ENCODE measurements around the gene HELQ.
"Not testable (repeated sequence)": the region's sequence is repeated elsewhere in the genome, so short reads cannot be mapped to it uniquely, and the experiment has no call there.

Gene HELQ, protein sequence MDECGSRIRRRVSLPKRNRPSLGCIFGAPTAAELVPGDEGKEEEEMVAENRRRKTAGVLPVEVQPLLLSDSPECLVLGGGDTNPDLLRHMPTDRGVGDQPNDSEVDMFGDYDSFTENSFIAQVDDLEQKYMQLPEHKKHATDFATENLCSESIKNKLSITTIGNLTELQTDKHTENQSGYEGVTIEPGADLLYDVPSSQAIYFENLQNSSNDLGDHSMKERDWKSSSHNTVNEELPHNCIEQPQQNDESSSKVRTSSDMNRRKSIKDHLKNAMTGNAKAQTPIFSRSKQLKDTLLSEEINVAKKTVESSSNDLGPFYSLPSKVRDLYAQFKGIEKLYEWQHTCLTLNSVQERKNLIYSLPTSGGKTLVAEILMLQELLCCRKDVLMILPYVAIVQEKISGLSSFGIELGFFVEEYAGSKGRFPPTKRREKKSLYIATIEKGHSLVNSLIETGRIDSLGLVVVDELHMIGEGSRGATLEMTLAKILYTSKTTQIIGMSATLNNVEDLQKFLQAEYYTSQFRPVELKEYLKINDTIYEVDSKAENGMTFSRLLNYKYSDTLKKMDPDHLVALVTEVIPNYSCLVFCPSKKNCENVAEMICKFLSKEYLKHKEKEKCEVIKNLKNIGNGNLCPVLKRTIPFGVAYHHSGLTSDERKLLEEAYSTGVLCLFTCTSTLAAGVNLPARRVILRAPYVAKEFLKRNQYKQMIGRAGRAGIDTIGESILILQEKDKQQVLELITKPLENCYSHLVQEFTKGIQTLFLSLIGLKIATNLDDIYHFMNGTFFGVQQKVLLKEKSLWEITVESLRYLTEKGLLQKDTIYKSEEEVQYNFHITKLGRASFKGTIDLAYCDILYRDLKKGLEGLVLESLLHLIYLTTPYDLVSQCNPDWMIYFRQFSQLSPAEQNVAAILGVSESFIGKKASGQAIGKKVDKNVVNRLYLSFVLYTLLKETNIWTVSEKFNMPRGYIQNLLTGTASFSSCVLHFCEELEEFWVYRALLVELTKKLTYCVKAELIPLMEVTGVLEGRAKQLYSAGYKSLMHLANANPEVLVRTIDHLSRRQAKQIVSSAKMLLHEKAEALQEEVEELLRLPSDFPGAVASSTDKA

DNA sequence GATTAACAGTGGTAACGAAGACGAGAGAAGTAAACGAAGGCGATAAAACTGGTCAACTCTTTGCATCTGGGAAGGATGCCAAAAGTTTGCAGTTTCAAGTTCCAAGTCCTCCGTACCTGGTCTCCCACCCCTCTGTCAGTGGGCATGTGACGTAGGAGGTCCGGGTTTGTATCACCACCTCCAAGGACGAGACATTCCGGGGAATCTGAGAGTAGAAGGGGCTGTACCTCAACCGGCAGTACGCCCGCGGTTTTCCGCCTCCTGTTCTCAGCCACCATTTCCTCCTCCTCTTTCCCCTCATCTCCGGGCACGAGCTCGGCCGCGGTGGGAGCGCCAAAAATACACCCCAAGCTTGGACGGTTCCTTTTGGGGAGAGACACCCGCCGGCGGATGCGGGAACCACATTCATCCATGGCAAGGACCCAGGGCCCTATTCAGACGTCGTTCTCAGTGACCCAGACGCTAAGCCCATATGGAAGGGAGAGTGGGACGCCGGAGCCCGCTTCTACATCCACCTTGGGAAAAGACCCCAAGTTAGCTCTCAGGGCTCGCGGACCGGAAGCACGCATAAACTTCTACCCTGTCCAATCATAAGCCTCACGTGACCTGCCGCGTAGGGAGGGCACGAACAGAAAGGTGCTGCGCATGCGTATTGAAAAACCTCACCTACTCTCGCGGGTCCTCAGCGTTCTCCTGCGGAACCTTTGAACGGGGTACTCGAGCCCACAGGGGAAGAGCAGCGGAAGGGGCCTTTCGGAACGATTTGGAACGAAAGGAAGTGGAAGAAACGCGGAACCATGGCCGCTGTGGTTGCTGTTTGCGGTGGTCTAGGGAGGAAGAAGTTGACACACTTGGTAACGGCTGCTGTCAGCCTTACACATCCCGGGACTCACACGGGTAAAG is at the start of gene HELQ, which contains the start of gene MRPS18C:
TSS of gene HELQ (minus strand) at position 543 of the 903 bp plus-strand sequence. CDS start at position 413, 130 bp downstream.
TSS of gene MRPS18C (plus strand) at position 778 of the 903 bp plus-strand sequence. CDS start at position 798, 20 bp downstream.
- in situ Hi-C loops (cut with MboI; ENCODE audit: low sequenced_read_pairs) = no loop called here

DNA sequence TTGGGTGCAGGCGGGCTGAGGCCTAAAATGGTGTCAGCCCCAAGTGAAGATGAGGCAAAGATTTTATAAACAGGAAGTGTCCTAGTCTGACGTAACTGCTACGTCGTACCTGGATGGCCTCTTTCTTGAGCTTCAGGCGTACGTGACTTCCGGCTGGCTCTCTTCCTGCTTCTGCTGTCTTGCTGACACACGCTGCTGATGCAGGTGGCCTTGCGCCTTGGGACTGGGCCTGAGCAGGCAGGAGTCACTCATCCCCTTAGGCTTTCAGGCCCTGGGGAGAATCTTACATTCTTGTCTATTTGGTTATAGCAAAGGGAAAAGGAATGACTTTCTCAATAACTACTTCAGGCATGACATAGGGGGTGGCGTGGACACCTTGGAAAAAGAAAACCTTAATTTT is 49.4 kb upstream of the HELQ start:
- in situ Hi-C loops (cut with MboI; ENCODE audit: low sequenced_read_pairs) = no loop called here

- in situ Hi-C loops (cut with MboI; ENCODE audit: low sequenced_read_pairs) = no loop called here
Measured at GRCh38 chr4:83504503-83504902, 48.9 kb upstream of the HELQ start.

DNA sequence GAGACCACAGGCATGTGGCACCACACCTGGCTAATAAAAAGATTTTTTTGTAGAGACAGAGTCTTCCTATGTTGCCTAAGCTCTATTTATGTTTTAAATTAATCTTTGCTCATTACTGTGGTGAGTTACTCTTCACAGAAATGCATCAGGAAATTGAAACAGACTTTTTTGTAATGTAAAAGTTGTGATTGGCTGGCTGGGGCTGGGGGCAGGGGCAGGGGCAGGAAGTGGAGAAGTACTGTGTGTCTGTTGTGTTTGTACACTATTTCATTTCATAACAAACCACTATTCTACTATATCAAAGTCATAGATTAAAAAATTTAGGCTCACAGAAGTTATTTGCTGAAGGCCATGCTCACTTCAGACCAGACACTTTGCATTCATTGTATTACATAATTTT is 48.4 kb upstream of the HELQ start:
- in situ Hi-C loops (cut with MboI; ENCODE audit: low sequenced_read_pairs) = no loop called here

GRCh38 chr4:83501671-83502070 is 46.0 kb upstream of the HELQ start:
- in situ Hi-C loops (cut with MboI; ENCODE audit: low sequenced_read_pairs) = not testable (repeated sequence)

DNA sequence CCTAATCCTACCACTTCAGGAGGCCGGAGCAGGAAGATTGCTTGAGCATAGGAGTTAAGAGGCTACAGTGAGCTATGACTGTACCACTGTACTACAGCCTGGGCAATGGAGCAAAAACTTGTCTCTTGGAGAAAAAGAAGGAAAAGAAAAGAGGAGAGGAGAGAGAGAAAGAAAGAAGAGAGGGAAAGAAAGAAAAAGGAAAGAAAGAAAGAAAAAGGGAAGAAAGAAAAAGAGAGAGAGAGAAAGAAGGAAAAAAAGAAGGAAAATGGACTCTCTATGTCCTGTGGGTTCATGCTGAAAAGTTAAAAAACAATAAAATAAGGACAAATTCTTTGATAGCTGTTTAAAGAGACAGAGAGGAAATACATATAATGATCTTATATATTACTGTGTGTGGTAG is 42.6 kb upstream of the HELQ start:
- in situ Hi-C loops (cut with MboI; ENCODE audit: low sequenced_read_pairs) = no loop called here

DNA sequence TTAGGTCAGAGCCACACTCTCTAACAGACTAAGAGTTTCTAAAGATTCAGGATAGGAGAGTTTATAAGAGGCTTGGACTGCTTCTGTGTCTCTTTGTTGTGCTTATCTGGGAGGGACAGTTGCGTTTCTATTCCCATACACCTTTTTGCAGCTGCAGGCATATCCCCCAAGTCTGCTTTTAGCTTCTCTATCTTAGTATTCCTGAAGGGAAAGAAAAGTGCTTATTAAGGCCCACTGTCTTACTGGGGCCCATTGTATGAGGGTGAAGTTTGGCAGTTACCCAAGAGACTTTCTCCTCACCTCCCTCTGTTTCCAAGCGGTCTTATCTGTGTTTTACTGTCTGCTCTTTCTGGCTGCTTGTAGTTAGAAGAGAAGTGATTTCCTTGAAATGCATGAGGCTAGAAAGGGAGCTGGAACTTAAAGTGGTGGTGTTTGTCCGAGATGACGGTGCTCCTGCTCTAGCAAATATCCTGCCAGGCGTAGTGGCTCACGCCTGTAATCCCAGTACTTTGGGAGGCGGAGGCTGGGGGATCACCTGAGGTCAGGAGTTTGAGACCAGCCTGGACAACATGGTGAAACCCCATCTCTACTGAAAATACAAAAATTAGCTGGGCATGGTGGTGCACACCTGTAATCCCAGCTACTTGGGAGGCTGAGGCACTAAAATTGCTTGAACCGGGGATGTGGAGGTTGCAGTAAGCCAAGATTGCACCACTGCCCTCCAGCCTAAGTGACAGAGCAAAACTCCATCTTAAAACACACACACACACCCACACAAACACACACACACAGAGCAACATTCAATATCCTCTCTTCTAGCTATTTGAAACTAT is 40.7 kb upstream of the HELQ start:
- in situ Hi-C loops (cut with MboI; ENCODE audit: low sequenced_read_pairs) = not testable (repeated sequence)

- in situ Hi-C loops (cut with MboI; ENCODE audit: low sequenced_read_pairs) = no loop called here
Measured at GRCh38 chr4:83490876-83491450, 35.3 kb upstream of the HELQ start.

DNA sequence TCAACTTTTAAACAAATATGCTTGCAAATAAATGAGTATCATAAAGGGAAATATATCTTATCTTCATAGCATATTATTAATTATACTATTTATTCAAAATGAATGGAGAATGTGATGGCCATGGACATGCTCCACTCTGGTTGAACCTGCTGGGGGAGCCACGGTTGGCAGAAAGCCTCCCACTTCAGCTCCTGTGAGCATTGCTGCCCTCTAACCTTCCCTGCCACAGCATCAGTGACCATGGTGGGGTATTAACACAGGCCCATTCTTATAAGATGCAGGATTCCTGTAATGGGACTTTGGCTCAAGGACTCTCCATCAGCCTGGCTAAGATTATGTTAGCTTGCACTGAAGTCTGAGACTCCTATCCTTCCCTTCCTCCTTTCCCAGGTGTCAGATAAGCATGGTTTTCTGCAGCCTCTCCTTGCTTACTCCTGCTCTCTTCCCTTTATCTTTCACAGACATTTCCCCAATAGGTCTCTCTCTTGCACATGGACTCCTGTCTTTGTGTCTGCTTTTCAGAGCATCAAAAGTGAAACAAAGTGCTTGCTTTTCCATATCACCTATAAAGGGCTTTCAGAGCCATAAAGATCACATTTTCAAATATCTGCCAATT is 34.2 kb upstream of the HELQ start:
- in situ Hi-C loops (cut with MboI; ENCODE audit: low sequenced_read_pairs) = no loop called here

GRCh38 chr4:83486457-83487129 is 31.0 kb upstream of the HELQ start:
- in situ Hi-C loops (cut with MboI; ENCODE audit: low sequenced_read_pairs) = no loop called here

DNA sequence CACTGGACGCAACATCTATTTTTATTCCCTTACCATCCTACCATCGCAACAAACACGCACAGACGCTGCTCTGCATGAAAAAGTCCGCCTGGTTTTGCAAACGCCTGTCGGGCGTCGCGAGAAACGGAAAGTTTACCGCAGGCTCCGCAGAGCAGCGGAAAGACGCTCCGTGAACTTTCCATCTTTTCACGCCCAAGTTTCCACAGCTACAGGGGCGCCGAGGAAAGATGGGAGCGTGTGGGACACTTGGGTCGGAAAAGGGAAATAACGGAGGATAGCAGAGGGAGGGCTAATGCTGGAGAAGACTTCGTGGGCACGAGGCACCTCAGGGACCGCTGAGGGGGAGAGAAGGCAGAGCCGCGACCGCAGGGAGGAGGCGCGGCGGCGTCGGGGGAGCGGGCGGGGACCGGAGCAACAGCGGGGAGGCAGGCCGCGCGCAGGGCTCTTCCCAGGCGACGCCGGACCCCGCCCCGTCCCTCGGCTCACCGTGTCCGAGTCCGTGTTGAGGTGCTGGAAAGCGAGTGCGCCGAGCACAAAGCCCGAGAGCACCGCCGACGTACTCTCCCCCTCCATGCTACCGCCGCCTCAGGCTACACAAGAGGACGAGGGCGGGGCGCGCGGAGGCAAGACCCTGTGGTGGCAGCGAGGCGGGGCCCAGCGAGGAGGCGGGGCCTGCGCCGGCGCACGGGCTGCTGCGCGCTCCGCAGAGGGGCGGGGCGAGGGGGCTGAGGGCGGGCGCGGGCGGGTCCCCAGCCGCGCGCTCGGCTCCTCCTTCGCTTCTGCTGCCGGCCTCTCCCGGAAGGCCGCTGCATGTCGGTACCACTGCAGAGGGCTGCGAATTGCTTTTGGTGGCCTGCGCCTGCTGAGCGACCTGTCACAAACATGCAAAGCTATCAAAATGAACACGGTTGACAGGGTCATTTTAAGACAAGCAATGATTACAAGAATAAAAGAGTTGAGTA is 29.2 kb upstream of the HELQ start, which contains the start of gene ABRAXAS1:
TSS of gene ABRAXAS1 (minus strand) at position 601 of the 962 bp plus-strand sequence. CDS start at position 573, 28 bp downstream.
- in situ Hi-C loops (cut with MboI; ENCODE audit: low sequenced_read_pairs) = no loop called here

DNA sequence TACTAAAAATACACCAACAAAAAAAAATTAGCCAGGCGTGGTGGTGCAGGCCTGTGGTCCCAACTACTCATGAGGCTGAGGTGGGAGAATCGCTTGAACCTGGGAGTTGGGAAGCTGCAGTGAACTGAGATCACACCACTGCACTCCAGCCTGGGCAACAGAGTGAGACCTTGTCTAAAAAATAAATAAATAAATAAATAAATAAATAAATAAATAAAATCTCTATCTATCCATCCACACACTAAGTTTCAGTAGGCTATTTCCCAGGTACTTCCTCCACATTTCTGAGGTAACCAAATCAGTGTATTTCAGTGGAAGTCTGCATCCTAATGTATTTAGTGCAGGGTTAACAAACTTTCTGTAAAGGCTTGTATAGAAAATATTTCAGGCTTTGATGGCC is 18.3 kb upstream of the HELQ start:
- in situ Hi-C loops (cut with MboI; ENCODE audit: low sequenced_read_pairs) = no loop called here

DNA sequence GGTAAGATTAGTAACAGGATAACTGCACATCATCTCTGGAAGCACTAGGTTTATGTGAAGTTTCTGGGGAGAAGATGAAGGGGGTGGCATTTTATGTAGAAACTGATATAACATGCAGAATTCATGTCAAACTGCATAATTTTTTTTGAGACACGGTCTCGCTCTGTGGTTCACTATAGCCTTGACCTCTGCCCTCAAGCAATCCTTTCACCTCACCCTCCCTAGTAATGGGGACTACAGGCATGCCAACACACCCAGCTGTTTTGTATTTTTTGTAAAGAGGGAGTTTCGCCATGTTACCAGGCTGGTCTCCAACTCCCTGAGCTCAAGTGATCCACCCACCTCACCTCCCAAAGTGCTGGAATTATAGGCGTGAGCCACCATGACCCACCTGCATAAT is 17.8 kb upstream of the HELQ start:
- in situ Hi-C loops (cut with MboI; ENCODE audit: low sequenced_read_pairs) = no loop called here

- in situ Hi-C loops (cut with MboI; ENCODE audit: low sequenced_read_pairs) = no loop called here
Measured at GRCh38 chr4:83456184-83456501, 520 bp upstream of the HELQ start.

GRCh38 chr4:83454686-83455085 is 937 bp downstream of the HELQ start:
- in situ Hi-C loops (cut with MboI; ENCODE audit: low sequenced_read_pairs) = no loop called here

- in situ Hi-C loops (cut with MboI; ENCODE audit: low sequenced_read_pairs) = no loop called here
Measured at GRCh38 chr4:83449009-83449408, 6.6 kb downstream of the HELQ start.

- in situ Hi-C loops (cut with MboI; ENCODE audit: low sequenced_read_pairs) = no loop called here
Measured at GRCh38 chr4:83440899-83441298, 14.7 kb downstream of the HELQ start.
